ENCODE measurements around the gene S100P.
"Not testable (repeated sequence)": the region's sequence is repeated elsewhere in the genome, so short reads cannot be mapped to it uniquely, and the experiment has no call there.

The S100P gene

DNA sequence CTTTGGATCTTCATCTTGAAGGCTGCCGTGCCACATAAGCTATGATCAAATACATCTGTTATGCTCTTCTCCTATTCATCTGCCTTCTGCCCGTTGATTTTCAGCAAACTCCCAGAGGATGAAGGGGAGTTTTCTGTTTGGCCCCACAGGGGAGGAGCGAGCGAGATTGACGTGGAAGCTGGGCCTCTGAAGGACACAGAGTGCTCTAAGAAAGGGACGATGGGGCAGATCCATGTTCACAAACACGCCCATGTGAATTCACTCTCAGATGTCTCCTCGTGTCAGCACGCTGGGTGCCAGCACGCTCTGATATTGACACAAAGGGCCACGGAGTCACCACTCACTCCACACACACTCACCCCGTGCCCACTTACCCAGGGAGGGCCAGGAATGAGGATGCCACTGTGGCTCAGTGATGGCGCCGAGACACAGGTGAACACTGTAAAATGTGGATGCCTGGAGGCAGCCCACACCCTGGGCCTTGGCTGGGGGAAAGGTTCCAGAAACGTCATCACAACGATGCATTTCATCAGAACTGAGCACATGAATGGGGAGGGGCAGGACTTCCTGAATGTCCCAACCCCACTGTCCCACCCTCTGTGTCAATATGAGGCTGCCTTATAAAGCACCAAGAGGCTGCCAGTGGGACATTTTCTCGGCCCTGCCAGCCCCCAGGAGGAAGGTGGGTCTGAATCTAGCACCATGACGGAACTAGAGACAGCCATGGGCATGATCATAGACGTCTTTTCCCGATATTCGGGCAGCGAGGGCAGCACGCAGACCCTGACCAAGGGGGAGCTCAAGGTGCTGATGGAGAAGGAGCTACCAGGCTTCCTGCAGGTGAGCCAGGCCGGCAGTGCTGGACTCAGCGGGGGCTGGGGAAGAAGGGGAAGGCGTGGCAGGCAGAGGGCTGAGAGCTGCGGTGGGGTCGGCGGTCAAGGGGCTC lies at the start of gene S100P:
TSS of gene S100P (plus strand) at position 648 of the 946 bp plus-strand sequence. CDS start at position 703, 55 bp downstream.
- DNase-seq = no peak

DNA sequence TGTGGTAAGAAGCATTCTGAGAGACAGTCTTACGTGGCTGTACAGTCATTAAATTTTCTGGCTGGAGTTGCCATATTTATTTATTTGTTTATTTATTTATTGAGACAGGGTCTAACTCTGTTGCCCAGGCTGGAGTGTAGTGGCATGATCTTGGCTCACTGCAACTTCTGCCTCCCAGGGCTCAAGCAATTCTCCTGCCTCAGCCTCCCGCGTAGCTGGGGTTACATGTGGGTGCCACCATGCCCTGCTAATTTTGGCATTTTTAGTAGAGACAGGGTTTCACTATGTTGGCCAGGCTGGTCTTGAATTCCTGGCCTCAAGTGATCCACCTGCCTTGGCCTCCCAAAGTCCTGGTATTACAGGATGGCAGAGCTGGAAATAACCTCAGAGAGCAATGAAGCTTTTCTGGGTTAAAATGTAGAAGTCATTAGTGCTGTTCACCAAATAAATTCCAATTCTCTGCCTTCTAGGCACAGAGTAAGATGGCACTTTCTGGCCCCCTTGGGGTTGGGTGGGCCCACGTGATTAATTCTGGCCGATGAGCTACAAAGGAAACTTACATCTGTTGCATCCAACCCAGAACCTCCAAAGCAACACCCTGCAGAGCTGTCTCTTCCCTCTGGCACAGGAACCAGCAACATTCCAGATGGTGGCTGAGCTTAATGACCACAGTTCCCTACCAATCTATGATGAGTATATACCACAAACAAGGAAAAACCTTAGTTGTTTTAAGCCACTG lies 48.7 kb upstream of the S100P start:
- DNase-seq = no peak

- DNase-seq = no peak
Observed at GRCh38 chr4:6647169-6647568, 46.5 kb upstream of the S100P start.

DNA sequence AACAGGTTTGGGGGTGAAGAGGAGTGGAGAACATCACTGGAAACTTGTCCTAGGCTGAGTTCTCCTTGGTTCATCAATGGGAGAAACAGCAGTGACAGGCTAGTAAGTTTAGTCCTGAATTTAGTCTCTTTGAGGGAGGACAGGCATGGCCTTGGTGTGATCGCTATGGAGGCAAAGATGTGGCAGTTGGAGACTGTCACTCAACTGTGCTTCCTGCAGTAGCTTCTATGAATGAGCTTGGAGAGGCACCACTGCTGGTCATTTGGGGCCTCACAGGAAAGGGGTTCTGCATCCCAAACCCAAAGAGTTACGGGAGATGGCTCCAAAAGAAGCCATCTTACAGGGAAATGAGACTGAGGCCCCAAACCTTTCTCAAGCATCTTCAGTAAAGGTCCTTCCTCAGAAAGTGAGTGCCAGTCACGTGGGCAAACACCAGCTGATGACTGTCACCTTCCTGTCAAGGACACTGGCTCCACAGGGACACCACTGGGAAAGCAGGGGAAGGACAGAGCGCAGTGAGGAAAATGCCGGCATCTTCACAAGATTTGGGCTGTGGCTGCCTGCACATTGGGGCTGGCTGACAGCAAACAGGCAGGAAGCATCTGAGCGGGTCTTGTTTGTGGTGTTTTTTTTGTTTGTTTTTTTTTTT lies 46.0 kb upstream of the S100P start:
- no peak for DNase-seq

DNA sequence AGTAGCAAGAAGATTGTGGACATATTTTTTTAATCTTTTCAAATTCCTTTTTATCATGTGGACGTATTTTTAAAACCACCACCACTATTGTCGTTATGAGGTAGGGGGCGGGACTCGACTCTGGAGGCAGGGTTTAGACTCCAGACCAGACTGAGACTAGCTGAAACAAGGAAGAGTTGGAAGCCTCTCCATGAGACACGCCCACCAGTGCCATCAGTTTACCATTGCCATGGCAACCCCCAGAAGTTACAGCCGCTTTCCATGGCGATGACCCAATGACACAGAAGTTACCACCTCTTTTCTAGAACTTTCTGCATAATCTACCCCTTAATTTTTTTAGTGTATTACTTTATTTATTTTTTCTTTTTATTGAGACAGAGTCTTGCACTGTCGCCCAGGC lies 44.5 kb upstream of the S100P start:
- no peak for DNase-seq

DNA sequence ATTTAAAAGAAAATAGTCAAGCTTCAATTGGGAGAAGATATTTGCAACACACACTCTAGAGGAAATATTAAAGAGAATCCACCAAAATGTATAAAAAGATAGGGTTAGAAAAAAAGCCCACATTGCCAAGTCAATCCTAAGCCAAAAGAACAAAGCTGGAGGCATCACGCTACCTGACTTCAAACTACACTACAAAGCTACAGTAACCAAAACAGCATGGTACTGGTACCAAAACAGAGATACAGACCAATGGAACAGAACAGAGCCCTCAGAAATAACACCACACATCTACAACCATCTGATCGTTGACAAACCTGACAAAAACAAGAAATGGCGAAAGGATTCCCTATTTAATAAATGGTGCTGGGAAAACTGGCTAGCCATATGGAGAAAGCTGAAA lies 39.5 kb upstream of the S100P start:
- not testable (repeated sequence) for DNase-seq

- DNase-seq = not testable (repeated sequence)
Observed at GRCh38 chr4:6655291-6655690, 38.4 kb upstream of the S100P start.

- no peak for DNase-seq
Observed at GRCh38 chr4:6655924-6656323, 37.8 kb upstream of the S100P start.

DNA sequence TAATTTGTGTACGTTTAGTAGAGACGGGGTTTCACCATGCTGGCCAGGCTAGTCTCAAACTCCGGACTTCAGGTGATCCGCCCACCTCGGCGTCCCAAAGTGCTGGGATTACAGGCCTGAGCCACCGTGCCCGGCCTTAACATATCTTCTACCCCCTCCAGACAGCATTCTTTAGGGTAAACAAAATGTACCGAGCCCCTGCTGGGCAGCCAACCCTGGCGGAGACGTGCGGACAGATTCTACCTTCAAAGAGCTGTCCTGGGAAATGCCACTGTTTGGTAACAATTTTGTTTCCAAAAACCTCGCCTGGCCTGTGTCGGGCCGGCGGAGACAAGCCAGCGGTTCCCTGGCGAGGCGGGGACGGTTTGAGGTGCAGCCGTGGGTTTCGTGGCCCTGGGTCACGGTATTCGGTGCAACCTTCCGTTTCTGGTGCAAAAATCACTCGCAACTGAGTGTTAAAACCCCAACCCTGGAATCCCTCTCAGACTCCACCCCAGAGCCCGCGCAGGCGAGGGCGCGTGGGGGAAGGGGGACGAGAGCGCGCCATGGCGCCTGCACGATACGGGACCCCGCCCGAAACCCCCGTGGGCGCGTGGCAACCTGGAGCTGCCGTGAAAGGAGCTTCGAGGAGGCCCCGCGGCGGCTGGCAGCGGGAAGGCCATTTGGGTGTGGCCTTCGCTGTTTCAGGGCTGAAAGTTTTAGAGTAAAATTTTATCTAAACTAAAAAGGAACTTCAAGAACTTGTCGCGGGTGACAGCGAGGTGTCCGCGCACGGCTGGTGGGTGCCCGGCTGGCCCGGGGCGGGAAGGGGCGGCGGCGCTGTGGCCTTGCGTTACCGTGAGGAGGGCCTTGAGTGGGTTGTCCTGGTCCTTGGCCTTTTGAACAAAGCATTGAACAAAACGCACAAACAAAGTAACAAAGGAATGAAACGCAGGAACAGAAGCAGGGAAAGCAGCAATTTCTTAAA lies 36.2 kb upstream of the S100P start:
- DNase-seq = no peak

- DNase-seq = no peak
Observed at GRCh38 chr4:6658209-6658595, 35.5 kb upstream of the S100P start.

DNA sequence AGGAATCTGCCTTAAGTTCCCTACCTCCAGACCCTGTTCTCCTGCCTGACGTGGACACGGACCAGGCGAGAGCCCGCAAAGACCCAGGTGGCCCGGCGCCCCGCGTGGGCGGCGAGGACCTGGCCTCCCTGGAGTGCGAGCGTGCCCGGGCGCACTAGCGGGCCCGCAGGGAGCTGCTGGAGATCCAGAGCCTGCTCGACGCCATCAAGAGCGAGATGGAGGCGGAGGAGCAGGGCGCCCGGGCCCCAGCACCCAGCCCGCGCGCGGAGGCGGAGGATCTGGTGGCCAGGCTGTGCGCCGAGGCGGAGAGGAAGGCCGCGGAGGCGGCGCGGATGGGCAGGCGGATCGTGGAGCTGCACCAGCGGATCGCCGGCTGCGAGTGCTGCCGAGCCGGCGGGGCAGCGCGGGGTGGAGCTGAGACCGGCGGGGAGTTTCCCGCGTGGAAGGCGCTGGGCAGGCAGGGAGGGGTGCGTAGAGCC lies 35.0 kb upstream of the S100P start:
- no peak for DNase-seq

DNA sequence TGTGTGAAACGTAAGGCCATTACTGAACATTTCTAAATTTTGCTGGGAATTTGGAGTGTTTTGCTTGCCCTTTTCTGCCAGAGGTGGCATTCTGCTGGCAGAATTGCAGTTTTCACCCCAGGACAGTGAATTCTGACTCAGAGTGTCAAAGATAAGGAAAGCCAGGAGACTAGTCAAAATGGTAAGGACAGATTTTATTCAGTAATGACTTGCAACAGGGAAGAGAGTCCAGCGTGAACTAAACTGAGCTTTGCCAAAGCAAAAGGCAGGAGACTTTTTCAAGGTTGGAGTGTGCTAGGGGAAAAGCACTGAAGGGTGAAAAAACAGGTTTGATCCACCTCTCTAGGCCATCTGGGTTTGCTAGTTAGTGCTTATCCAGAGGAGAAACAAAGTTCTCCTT lies 33.8 kb upstream of the S100P start:
- DNase-seq = no peak

DNA sequence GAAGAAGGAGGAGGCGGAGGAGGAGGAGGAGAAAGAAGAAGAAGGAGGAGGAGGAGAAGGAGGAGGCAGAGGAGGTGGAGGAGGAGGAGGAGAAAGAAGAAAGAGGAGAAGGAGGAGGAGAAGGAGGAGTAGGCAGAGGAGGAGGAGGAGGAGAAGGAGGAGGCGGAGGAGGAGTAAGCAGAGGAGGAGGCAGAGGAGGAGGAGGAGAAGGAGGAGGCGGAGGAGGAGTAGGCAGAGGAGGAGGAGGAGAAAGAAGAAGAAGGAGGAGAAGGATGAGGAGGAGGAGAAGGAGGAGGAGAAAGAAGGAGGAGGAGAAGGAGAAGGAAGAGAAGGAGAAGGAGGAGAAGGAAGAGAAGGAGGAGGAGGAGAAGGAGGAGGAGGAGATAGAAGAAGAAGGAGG lies 33.2 kb upstream of the S100P start:
- DNase-seq = no peak

GRCh38 chr4:6662591-6662990 lies 31.1 kb upstream of the S100P start:
- no peak for DNase-seq

GRCh38 chr4:6663596-6664393 lies 29.9 kb upstream of the S100P start:
- no peak for DNase-seq

GRCh38 chr4:6665320-6665654 lies 28.4 kb upstream of the S100P start:
- DNase-seq = no peak

DNA sequence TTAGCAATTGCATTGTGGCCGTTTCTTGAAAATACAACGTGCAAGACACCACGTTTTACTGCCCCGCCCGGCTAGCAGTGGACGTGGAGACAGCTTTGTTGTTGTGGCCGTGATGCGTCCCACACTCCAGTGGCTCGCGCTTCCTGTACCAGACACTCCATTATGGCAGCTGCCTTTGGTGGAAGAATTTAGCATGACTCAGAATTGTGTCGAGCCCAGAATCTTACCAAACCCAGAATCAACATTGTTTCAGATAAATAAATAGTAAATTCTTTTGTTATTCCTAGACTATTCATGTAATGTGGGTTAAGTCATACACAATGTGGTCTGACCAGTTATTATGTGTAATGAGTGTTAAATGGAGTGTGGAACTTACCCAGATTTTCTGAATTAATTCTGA lies 25.3 kb upstream of the S100P start:
- no peak for DNase-seq

GRCh38 chr4:6671648-6672047 lies 22.0 kb upstream of the S100P start:
- no peak for DNase-seq

- DNase-seq = no peak
Observed at GRCh38 chr4:6672131-6672530, 21.5 kb upstream of the S100P start.

DNA sequence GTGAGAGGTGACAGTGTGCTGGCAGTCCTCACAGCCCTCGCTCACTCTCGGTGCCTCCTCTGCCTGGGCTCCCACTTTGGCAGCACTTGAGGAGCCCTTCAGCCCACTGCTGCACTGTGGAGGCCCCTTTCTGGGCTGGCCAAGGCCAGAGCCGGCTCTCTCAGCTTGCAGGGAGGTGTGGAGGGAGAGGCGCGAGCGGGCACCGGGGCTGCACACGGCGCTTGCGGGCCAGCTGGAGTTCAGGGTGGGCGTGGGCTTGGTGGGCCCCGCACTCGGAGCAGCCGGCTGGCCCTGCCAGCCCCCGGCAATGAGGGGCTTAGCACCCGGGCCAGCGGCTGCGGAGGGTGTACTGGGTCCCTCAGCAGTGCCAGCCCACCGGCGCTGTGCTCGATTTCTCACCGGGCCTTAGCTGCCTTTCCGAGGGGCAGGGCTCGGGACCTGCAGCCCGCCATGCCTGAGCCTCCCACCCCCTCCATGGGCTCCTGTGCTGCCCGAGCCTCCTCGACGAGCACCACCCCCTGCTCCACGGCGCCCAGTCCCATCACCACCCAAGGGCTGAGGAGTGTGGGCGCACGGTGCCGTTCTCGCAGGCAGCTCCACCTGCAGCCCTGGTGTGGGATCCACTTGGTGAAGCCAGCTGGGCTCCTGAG lies 21.0 kb upstream of the S100P start:
- DNase-seq = not testable (repeated sequence)

DNA sequence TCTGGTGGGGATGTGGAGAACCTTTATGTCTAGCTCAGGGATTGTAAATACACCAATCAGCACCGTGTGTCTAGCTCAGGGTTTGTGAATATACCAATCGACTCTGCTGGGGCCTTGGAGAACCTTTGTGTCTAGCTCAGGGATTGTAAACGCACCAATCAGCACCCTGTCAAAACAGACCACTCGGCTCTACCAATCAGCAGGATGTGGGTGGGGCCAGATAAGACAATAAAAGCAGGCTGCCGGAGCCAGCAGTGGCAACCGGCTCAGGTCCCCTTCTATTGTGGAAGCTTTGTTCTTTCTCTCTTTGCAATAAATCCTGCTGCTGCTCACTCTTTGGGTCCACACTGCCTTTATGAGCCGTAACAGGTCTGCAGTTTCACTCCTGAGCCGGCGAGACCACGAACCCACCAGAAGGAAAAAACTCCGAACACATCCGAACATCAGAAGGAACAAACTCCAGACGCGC lies 20.5 kb upstream of the S100P start:
- not testable (repeated sequence) for DNase-seq

All from DMS153 (cell line).